Fibroblast of skin of scalp (primary cell): ENCODE results near the gene KCTD20.

Experiments
- DNase-seq: peaks from one replicate; pipeline ENCODE4 v3.0.0-alpha.2; 2013

The KCTD20 gene

DNA sequence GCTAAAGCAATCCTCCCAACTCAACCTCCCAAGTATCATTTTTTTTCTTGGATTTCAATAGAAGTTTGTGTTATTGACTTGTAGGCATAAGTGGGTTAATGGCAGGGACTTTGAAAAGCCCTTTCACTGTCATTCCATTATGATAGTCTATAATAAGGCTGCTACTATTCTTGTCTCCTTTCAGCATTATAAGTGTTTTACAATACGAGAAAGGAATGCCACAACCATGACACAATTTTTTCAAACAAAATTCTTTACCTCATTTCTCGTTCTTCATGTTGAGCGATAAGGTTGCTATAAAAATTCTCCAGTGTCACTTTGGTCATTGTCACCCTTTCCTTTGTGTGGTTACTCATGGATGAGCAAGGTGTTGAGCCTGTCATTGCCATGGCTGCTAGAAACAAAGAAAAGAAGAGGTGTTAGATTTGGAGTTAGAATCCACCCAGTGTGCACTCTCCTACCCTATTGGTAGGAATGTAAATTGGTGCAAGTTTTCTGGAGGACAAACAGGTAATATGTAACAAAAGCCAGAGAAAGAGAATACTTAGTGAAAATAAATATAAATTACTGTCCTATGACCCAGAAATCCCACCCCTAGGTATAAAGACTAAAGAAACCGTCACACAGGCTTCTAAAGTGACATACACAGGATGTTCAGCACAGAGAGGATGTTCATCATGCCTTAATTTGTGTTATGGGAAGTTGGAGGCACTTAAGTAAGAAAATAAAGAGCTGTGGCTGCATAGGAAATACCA lies 97.2 kb downstream of the KCTD20 start:
- no peak for DNase-seq
